Right cardiac atrium (tissue), 5 donors: Measurements from ENCODE around the gene ITGAX. TPM values are rescaled to one million over a fixed set of nuclear protein-coding genes. Genes with fewer than 3 reads are reported as not detected.
"Not testable (repeated sequence)": the region's sequence is repeated elsewhere in the genome, so short reads cannot be mapped to it uniquely, and the experiment has no call there.

Experiments used
- ATAC-seq, 2 donors: fragments of 200-7000 bp; cut with Tn5 transposase; one replicate each; pipeline versions ENCODE4 v1.8.0 to v1.9.1; 2020; ENCODE audit warnings: moderate library complexity in 2 of 2, mild to moderate bottlenecking in 1 of 2
- DNase-seq, 3 donors: peaks; one replicate each; pipeline ENCODE4 v3.0.0-alpha.2; 2020
- H3K27ac ChIP-seq: one replicate; pipeline ENCODE4 v1.5.1; 2013; ENCODE audit warnings: mild to moderate bottlenecking, low read length, control low read depth, moderate library complexity
- H3K27me3 ChIP-seq: one replicate; pipeline ENCODE4 v1.6.1; 2013; ENCODE audit not compliant: control insufficient read depth, insufficient read depth
- H3K4me1 ChIP-seq: one replicate; pipeline ENCODE4 v1.6.1; 2013; ENCODE audit warnings: low read length; ENCODE audit not compliant: control insufficient read depth, insufficient read depth
- H3K4me3 ChIP-seq: one replicate; pipeline ENCODE4 v1.5.1; 2013; ENCODE audit warnings: low read length, control low read depth
- H3K9me3 ChIP-seq: one replicate; pipeline ENCODE4 v1.6.1; 2013; ENCODE audit warnings: low read length; ENCODE audit not compliant: control insufficient read depth
- WGBS: extraction: QIAGEN DNeasy Blood & Tissue Kit; methylation state at CpG from one replicate; pipeline ENCODE4 v1.1.7; 2013; 5-methylcytosine and 5-hydroxymethylcytosine counted together
- intact Hi-C, 4 donors: fragments of 100-400 bp; cut with DNase I; formaldehyde crosslinking; loops; one replicate each; pipeline versions ENCODE4 v1.11.0 to v1.14.0; 2022 to 2023
- polyA plus RNA-seq: library from polyadenylated mRNA; stranded (reverse); fragments of 200-250 nt; gene quantifications from one replicate; pipeline ENCODE4 v1.2.3, GENCODE V29; 2013
- total RNA-seq, 4 donors: library from RNA; stranded (reverse); fragmentation: NEBNext Ultra II Directional; extraction: Animal tissue kit (Norgen Biotek cat#: 25700); gene quantifications; one replicate each; pipeline ENCODE4 v1.2.1, GENCODE V29; 2021
- donor health status: healthy with polysubstance abuse.
- donor health status: DM: no; HTN: yes; CAD: no.
- donor health status: DM: no; HTN: no; CAD: no.
- donor health status: DM: no; HTN: yes; CAD: no; lungs with severe emphysema.
- donor health status: DM: yes; HTN: yes; CAD: no.

The ITGAX gene
- total and polyA plus RNA-seq, 5 donors: 1.1 to 2.1 (median 1.8) TPM

- WGBS: 6% methylated on average over 46 of the region's 46 CpGs
Observed at GRCh38 chr16:31331141-31331764, 23.7 kb upstream of the ITGAX start.

GRCh38 chr16:31331807-31332301 lies 23.1 kb upstream of the ITGAX start:
- Histone ChIP-seq H3K4me1 (no peaks in the 10 kb centered on the region), H3K27ac (no peak overlapping the region), H3K9me3 (no peaks in the 10 kb centered on the region), H3K27me3 (no peaks in the 10 kb centered on the region), H3K4me3 (no peak overlapping the region)
- ATAC-seq (no peak), DNase-seq (no peak)
- WGBS: 85% methylated on average over 23 of the region's 23 CpGs
- intact Hi-C loops: loop anchor here in 1 of 4 donors (10.0 kb wide), 1 partner anchor 347 kb away; the partner anchor contains the start of gene HSD3B7

More at GRCh38 chr16:31331141-31331764, 23.7 kb upstream of the ITGAX start:
- ATAC-seq (no peak), DNase-seq (no peak)
- Histone ChIP-seq H3K4me1 (no peaks in the 10 kb centered on the region), H3K4me3 (peak overlapping the region; percentile 13), H3K9me3 (no peaks in the 10 kb centered on the region), H3K27ac (no peak overlapping the region), H3K27me3 (no peaks in the 10 kb centered on the region)
- intact Hi-C loops: loop anchor here in 1 of 4 donors (10.0 kb wide), 1 partner anchor 346 kb away; the partner anchor contains the start of gene HSD3B7

GRCh38 chr16:31332544-31332943 lies 22.4 kb upstream of the ITGAX start:
- no peaks in the 10 kb centered on the region for H3K9me3 ChIP-seq
- 95% methylated on average over 4 of the region's 4 CpGs for WGBS
- DNase-seq (no peak), ATAC-seq (no peak)
- no peak overlapping the region for H3K4me3 ChIP-seq
- H3K27me3 ChIP-seq: no peaks in the 10 kb centered on the region
- no peaks in the 10 kb centered on the region for H3K4me1 ChIP-seq
- H3K27ac ChIP-seq: no peak overlapping the region
- intact Hi-C loops: loop anchor here in 1 of 4 donors (10.0 kb wide), 1 partner anchor 348 kb away; the partner anchor contains the start of gene HSD3B7

GRCh38 chr16:31333686-31334649 lies 21.0 kb upstream of the ITGAX start:
- intact Hi-C loops: loop anchor here in 1 of 4 donors (10.0 kb wide), 1 partner anchor 349 kb away; the partner anchor contains the start of gene HSD3B7
- WGBS: 8% methylated on average over 5 of the region's 5 CpGs
- ATAC-seq: peak; percentile 66 to 69
- peak in 1 of 3 donors; percentile 42 for DNase-seq
- H3K4me1 ChIP-seq: no peaks in the 10 kb centered on the region
- H3K4me3 ChIP-seq: no peak overlapping the region
- no peaks in the 10 kb centered on the region for H3K27me3 ChIP-seq
- H3K9me3 ChIP-seq: no peaks in the 10 kb centered on the region
- H3K27ac ChIP-seq: no peak overlapping the region

- 75% methylated on average over 1 of the region's 1 CpG for WGBS
- intact Hi-C loops: loop anchor here in 1 of 4 donors (10.0 kb wide), 1 partner anchor 350 kb away; the partner anchor contains the start of gene HSD3B7
- DNase-seq (no peak), ATAC-seq (no peak)
- Histone ChIP-seq H3K4me1 (no peaks in the 10 kb centered on the region), H3K4me3 (no peak overlapping the region), H3K9me3 (no peaks in the 10 kb centered on the region), H3K27ac (no peak overlapping the region), H3K27me3 (no peaks in the 10 kb centered on the region)
Observed at GRCh38 chr16:31334934-31335333, 20.0 kb upstream of the ITGAX start.

GRCh38 chr16:31335431-31335830 lies 19.5 kb upstream of the ITGAX start:
- DNase-seq: no peak
- H3K27me3 ChIP-seq: no peaks in the 10 kb centered on the region
- no peaks in the 10 kb centered on the region for H3K4me1 ChIP-seq
- intact Hi-C loops: loop anchor here in 1 of 4 donors (10.0 kb wide), 1 partner anchor 351 kb away; the partner anchor contains the start of gene HSD3B7
- no peaks in the 10 kb centered on the region for H3K9me3 ChIP-seq
- WGBS: 86% methylated on average over 9 of the region's 9 CpGs
- no peak for ATAC-seq
- no peak overlapping the region for H3K4me3 ChIP-seq
- no peak overlapping the region for H3K27ac ChIP-seq

- not testable (repeated sequence) for ATAC-seq, H3K4me1 ChIP-seq, H3K4me3 ChIP-seq, H3K9me3 ChIP-seq, DNase-seq, H3K27me3 ChIP-seq, H3K27ac ChIP-seq
- intact Hi-C loops: loop anchor here in 1 of 4 donors (10.0 kb wide), 1 partner anchor 353 kb away; the partner anchor contains the start of gene HSD3B7
- 64% methylated on average over 4 of the region's 4 CpGs for WGBS
Observed at GRCh38 chr16:31338166-31338685, 16.8 kb upstream of the ITGAX start.

- Histone ChIP-seq H3K27me3 (no peaks in the 10 kb centered on the region), H3K9me3 (no peaks in the 10 kb centered on the region), H3K4me3 (no peak overlapping the region), H3K27ac (no peak overlapping the region), H3K4me1 (no peaks in the 10 kb centered on the region)
- no peak for ATAC-seq
- intact Hi-C loops: no loop called here
- WGBS: 63% methylated on average over 9 of the region's 9 CpGs
- DNase-seq: no peak
Observed at GRCh38 chr16:31344712-31345111, 10.3 kb upstream of the ITGAX start.

GRCh38 chr16:31347445-31347844 lies 7.5 kb upstream of the ITGAX start:
- intact Hi-C loops: no loop called here

GRCh38 chr16:31348579-31348978 lies 6.4 kb upstream of the ITGAX start:
- WGBS: 37% methylated on average over 3 of the region's 3 CpGs
- Histone ChIP-seq H3K4me1 (no peaks in the 10 kb centered on the region), H3K9me3 (no peaks in the 10 kb centered on the region), H3K4me3 (no peak overlapping the region), H3K27me3 (no peaks in the 10 kb centered on the region), H3K27ac (no peak overlapping the region)
- DNase-seq: no peak
- intact Hi-C loops: no loop called here
- ATAC-seq: no peak

More at GRCh38 chr16:31347445-31347844, 7.5 kb upstream of the ITGAX start:
- no peak for ATAC-seq
- WGBS: 70% methylated on average over 5 of the region's 5 CpGs
- Histone ChIP-seq H3K4me3 (no peak overlapping the region), H3K27ac (no peak overlapping the region), H3K4me1 (no peaks in the 10 kb centered on the region), H3K27me3 (no peaks in the 10 kb centered on the region), H3K9me3 (no peaks in the 10 kb centered on the region)
- DNase-seq: no peak
